GM19035 (cell line): ENCODE data around the gene PRCD.

ENCODE experiments used
- ATAC-seq: cut with Tn5 transposase; IDR thresholded peaks from one replicate; pipeline ENCODE4 v1.9.1; 2021; ENCODE audit not compliant: unreplicated experiment

The PRCD gene

GRCh38 chr17:76588182-76588581 lies 48.3 kb downstream of the PRCD start:
- ATAC-seq, result no peak

GRCh38 chr17:76593384-76593826 lies 53.6 kb downstream of the PRCD start:
- ATAC-seq, result no peak

- no peak for ATAC-seq
Observed at GRCh38 chr17:76593959-76594358, 54.1 kb downstream of the PRCD start.

GRCh38 chr17:76594690-76595089 lies 54.8 kb downstream of the PRCD start:
- no peak for ATAC-seq
